Calu3 (cell line): ENCODE measurements around the gene LYZL1. TPM values are rescaled to one million over a fixed set of nuclear protein-coding genes. Genes with fewer than 3 reads are reported as not detected.
A peak's percentile ranks its signal among the peaks of the same experiment; 100 is the strongest.
"Not testable (repeated sequence)": the region's sequence is repeated elsewhere in the genome, so short reads cannot be mapped to it uniquely, and the experiment has no call there.

Experiments used
- BruUV-seq: library from RNA; stranded (reverse); fragments of 400-500 nt; replicated peaks from 2 replicates; lab custom pipeline; 2021; lab: Mats Ljungman, UMichigan
- CTCF ChIA-PET: fragments of 300-600 bp; sonication (Branson Sonifier 250); formaldehyde crosslinking; loops from one replicate; lab custom pipeline; 2022; ENCODE audit warnings: antibody characterized with exemption; lab: Charles Lee
- DNase-seq: peaks from one replicate; pipeline ENCODE4 v3.0.0; 2022
- H3K27ac Mint-ChIP-seq: one replicate; pipeline ENCODE4 v1.8.0; 2022; ENCODE audit warnings: mixed read lengths; ENCODE audit not compliant: unreplicated experiment
- H3K27me3 Mint-ChIP-seq: one replicate; pipeline ENCODE4 v1.8.0; 2022; ENCODE audit warnings: mixed read lengths; ENCODE audit not compliant: unreplicated experiment
- H3K36me3 Mint-ChIP-seq: one replicate; pipeline ENCODE4 v1.8.0; 2022; ENCODE audit warnings: mild to moderate bottlenecking, moderate library complexity, mixed read lengths; ENCODE audit not compliant: insufficient read depth, unreplicated experiment
- H3K4me1 Mint-ChIP-seq: one replicate; pipeline ENCODE4 v1.8.0; 2022; ENCODE audit warnings: mild to moderate bottlenecking, low read depth, mixed read lengths; ENCODE audit not compliant: unreplicated experiment
- H3K4me3 Mint-ChIP-seq: one replicate; pipeline ENCODE4 v1.8.0; 2022; ENCODE audit warnings: mild to moderate bottlenecking, low read depth, moderate library complexity, mixed read lengths; ENCODE audit not compliant: unreplicated experiment
- H3K9me3 Mint-ChIP-seq: one replicate; pipeline ENCODE4 v1.8.0; 2022; ENCODE audit warnings: low read depth, mixed read lengths; ENCODE audit not compliant: unreplicated experiment
- intact Hi-C: fragments of 100-400 bp; cut with micrococcal nuclease; formaldehyde crosslinking; loops from one replicate; pipeline ENCODE4 v1.10.0; 2022; ENCODE audit not compliant: unreplicated experiment
- total RNA-seq: library from RNA; stranded (reverse); gene quantifications from 2 replicates; pipeline ENCODE4 v1.2.3, GENCODE V29; 2022
- TF ChIP-seq, protein P1 (sequence below): fragments of 200-600 bp; IDR thresholded peaks from one replicate; pipeline ENCODE4 v1.8.0; 2022; ENCODE audit warnings: antibody characterized with exemption; ENCODE audit not compliant: unreplicated experiment

Gene LYZL1
- total RNA-seq, 1 experiment from 2014 or later = not detected

- intact Hi-C loops = no loop called here
- CTCF ChIA-PET = interaction anchor here (0.6 kb wide), 1 partner anchor 318 kb away, joined by 3 read pairs; no protein-coding TSS in a partner anchor
- H3K4me3 Mint-ChIP-seq = no peak overlapping the region
- no peaks in the 10 kb centered on the region for H3K9me3 Mint-ChIP-seq
- TF ChIP-seq, protein P1, sequence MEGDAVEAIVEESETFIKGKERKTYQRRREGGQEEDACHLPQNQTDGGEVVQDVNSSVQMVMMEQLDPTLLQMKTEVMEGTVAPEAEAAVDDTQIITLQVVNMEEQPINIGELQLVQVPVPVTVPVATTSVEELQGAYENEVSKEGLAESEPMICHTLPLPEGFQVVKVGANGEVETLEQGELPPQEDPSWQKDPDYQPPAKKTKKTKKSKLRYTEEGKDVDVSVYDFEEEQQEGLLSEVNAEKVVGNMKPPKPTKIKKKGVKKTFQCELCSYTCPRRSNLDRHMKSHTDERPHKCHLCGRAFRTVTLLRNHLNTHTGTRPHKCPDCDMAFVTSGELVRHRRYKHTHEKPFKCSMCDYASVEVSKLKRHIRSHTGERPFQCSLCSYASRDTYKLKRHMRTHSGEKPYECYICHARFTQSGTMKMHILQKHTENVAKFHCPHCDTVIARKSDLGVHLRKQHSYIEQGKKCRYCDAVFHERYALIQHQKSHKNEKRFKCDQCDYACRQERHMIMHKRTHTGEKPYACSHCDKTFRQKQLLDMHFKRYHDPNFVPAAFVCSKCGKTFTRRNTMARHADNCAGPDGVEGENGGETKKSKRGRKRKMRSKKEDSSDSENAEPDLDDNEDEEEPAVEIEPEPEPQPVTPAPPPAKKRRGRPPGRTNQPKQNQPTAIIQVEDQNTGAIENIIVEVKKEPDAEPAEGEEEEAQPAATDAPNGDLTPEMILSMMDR = no peak
- DNase-seq = no peak
- peaks cover 38% of the 10 kb centered on the region for H3K4me1 Mint-ChIP-seq
- BruUV-seq = no TSS peak
- no peaks in the 10 kb centered on the region for H3K27me3 Mint-ChIP-seq
- H3K27ac Mint-ChIP-seq = peak overlapping the region; percentile 9
- H3K36me3 Mint-ChIP-seq = peaks cover 6% of the 10 kb centered on the region
Observed at GRCh38 chr10:29317027-29317420, 28.2 kb downstream of the LYZL1 start.

- Mint-ChIP-seq H3K36me3 (peaks cover 6% of the 10 kb centered on the region), H3K27me3 (no peaks in the 10 kb centered on the region), H3K4me1 (peaks cover 38% of the 10 kb centered on the region), H3K27ac (peak overlapping the region; percentile 9), H3K4me3 (no peak overlapping the region), H3K9me3 (no peaks in the 10 kb centered on the region)
- CTCF ChIA-PET = interaction anchor here (0.6 to 0.7 kb wide), 3 partner anchors 154 to 683 kb away, joined by 3 to 4 read pairs (median 3); no protein-coding TSS in a partner anchor
- intact Hi-C loops = no loop called here
- TF ChIP-seq, protein P1 = no peak
- BruUV-seq = no TSS peak
- no peak for DNase-seq
Observed at GRCh38 chr10:29317423-29318021, 28.7 kb downstream of the LYZL1 start.

- intact Hi-C loops, H3K27me3 Mint-ChIP-seq, H3K9me3 Mint-ChIP-seq, H3K36me3 Mint-ChIP-seq, H3K27ac Mint-ChIP-seq, BruUV-seq: not testable (repeated sequence)
- CTCF ChIA-PET = interaction anchor here (0.7 kb wide), 2 partner anchors 155 to 683 kb away, joined by 3 to 4 read pairs; no protein-coding TSS in a partner anchor
- DNase-seq = peak; percentile 78
- Mint-ChIP-seq H3K4me1 (peaks cover 38% of the 10 kb centered on the region), H3K4me3 (peak overlapping the region; percentile 22)
Observed at GRCh38 chr10:29318141-29319071, 29.5 kb downstream of the LYZL1 start.

DNA sequence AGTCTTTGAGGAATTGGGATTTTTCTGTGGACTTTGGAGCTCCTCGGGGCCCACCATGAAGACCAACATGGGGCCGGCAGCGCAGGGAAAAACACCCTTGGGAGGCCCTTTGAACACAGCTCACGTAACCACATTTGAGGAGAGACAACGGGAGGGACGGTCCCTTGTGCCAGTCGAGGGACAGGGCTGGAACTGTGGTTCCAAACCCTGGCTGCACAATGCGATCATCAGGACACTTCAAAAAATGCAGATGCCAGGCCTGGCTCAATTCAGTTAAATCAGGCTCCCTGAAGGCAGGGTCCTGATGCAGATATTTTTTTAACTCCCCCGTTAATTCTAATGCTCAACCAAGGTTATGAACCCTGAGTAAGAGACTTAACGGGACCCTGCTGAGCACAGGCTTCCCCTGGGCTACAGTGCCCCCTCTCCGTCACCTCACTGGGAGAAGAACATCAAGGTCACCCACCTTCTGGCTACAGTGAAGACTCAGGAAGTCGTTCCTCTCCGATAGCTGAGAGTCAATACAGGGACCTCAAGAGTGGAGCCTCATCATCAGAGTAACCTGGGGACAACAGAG, 30.4 kb downstream of the LYZL1 start:
- no peak for DNase-seq
- intact Hi-C loops = no loop called here
- TF ChIP-seq, protein P1 = no peak
- CTCF ChIA-PET = no interaction called here
- BruUV-seq = no TSS peak
- Mint-ChIP-seq H3K36me3 (peaks cover 6% of the 10 kb centered on the region), H3K27ac (no peak overlapping the region), H3K27me3 (no peaks in the 10 kb centered on the region), H3K9me3 (no peaks in the 10 kb centered on the region), H3K4me1 (peaks cover 38% of the 10 kb centered on the region), H3K4me3 (no peak overlapping the region)

DNA sequence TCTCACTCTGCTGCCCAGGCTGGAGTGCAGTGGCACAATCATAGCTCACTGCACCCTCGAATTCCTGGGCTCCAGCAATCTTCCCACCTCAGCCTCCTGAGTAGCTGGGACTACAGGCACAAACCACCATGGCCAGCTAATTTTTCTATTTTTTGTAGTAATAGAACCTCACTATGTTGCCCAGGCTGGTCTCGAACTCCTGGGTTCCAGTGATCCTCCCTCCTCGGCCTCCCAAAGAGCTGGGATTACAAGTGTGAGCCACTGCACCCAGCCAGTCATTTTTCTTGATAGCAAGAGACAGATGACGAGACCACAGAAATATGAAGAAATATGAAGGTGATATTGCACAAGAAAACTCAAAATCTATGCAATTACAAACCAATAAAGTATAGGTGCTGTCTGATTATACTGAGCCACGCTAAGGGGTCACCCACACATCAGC, 31.8 kb downstream of the LYZL1 start:
- H3K27me3 Mint-ChIP-seq, H3K27ac Mint-ChIP-seq, H3K9me3 Mint-ChIP-seq, H3K36me3 Mint-ChIP-seq, CTCF ChIA-PET, H3K4me3 Mint-ChIP-seq, BruUV-seq, DNase-seq, intact Hi-C loops: not testable (repeated sequence)
- peaks cover 38% of the 10 kb centered on the region for H3K4me1 Mint-ChIP-seq
